Stimulated activated naive CD8-positive, alpha-beta T cell treated with anti-CD3 and anti-CD28 coated beads, Interleukin-15, amount 100 ng/mL, for 72 hours (primary cell): ENCODE data around the gene E2F7.
A peak's percentile ranks its signal among the peaks of the same experiment; 100 is the strongest.

Source experiments
- ATAC-seq: fragments of 150-1000 bp; cut with Tn5 transposase; 2 replicates; pipeline ENCODE4 v1.10.0; 2021; ENCODE audit warnings: mild to moderate bottlenecking, moderate library complexity
- DNase-seq, 2 donors: peaks; one replicate each; pipeline ENCODE4 v3.0.0; 2021 to 2022
- H3K27ac Mint-ChIP-seq, 2 donors: one replicate each; pipeline ENCODE4 v1.8.0; 2022; ENCODE audit warnings: mild to moderate bottlenecking in 2 of 2, mixed read lengths in 2 of 2, moderate library complexity in 2 of 2
- H3K27me3 Mint-ChIP-seq: one replicate; pipeline ENCODE4 v1.8.0; 2022; ENCODE audit warnings: mixed read lengths
- H3K4me1 Mint-ChIP-seq: one replicate; pipeline ENCODE4 v1.8.0; 2022; ENCODE audit warnings: mild to moderate bottlenecking, mixed read lengths
- H3K4me3 Mint-ChIP-seq, 2 donors: one replicate each; pipeline ENCODE4 v1.8.0; 2022; ENCODE audit warnings: mild to moderate bottlenecking in 2 of 2, mixed read lengths in 2 of 2, moderate library complexity in 1 of 2
- H3K9me3 Mint-ChIP-seq, 2 donors: one replicate each; pipeline ENCODE4 v1.8.0; 2022; ENCODE audit warnings: mixed read lengths in 2 of 2

The E2F7 gene

DNA sequence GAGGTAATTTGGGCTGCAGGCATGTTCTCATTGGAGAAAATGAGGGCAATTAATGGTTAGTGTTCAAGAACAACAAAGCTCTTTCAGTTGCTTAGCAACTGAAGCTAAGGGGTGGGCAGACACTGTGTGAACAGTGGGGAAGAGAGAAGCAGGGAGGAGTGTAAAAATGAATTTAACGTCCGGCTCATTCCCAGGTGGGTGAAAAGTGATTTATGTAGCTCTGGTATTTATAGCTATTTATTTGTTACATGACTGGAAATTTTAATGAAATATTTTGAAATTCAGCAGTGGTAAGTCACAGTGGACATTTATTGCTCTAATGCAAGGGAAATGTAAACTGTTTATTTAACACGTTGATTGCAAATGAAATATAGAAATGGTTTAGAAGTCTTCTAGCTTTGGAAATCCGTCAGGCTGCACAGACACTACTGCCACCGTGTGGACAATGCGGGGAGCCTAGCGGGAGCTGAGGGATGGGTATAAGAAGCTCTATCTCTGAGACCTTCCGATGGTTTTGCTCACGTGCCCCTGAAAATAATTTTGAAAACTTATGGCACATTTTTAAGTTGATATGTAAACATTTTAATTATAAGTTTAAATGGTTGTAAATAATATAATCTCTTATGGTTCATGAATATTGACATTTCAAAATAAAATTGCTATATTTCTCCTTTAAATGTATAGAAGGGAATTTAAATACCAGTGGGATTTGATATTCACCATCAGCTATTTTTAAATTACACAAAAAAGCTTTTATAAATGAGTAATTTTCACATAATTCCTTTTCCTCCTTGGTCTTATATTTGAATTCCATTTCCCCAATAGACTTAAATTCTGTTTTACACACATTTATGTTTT, 54.4 kb downstream of the E2F7 start:
- H3K9me3 Mint-ChIP-seq = no peaks in the 10 kb centered on the region
- peak; percentile 58 to 66 for DNase-seq
- H3K27me3 Mint-ChIP-seq = peaks cover 7% of the 10 kb centered on the region
- ATAC-seq = peak; percentile 86
- H3K27ac Mint-ChIP-seq = no peak overlapping the region
- peaks cover 6% of the 10 kb centered on the region for H3K4me1 Mint-ChIP-seq
- no peak overlapping the region for H3K4me3 Mint-ChIP-seq

- ATAC-seq (no peak), DNase-seq (no peak)
Measured at GRCh38 chr12:77007476-77007875, 57.9 kb downstream of the E2F7 start.

GRCh38 chr12:77005611-77006098, 59.7 kb downstream of the E2F7 start:
- ATAC-seq (no peak), DNase-seq (no peak)
- Mint-ChIP-seq H3K27me3 (peaks cover 17% of the 10 kb centered on the region), H3K27ac (no peak overlapping the region), H3K4me3 (no peak overlapping the region), H3K9me3 (no peaks in the 10 kb centered on the region), H3K4me1 (peaks cover 4% of the 10 kb centered on the region)

More at GRCh38 chr12:77007476-77007875, 57.9 kb downstream of the E2F7 start:
- H3K4me1 Mint-ChIP-seq = peaks cover 6% of the 10 kb centered on the region
- no peak overlapping the region for H3K4me3 Mint-ChIP-seq
- no peaks in the 10 kb centered on the region for H3K9me3 Mint-ChIP-seq
- H3K27ac Mint-ChIP-seq = no peak overlapping the region
- H3K27me3 Mint-ChIP-seq = peaks cover 19% of the 10 kb centered on the region

GRCh38 chr12:77003914-77004313, 61.5 kb downstream of the E2F7 start:
- ATAC-seq (no peak), DNase-seq (no peak)
- peaks cover 12% of the 10 kb centered on the region for H3K27me3 Mint-ChIP-seq
- H3K4me3 Mint-ChIP-seq = no peak overlapping the region
- no peak overlapping the region for H3K27ac Mint-ChIP-seq
- H3K9me3 Mint-ChIP-seq = no peaks in the 10 kb centered on the region
- no peaks in the 10 kb centered on the region for H3K4me1 Mint-ChIP-seq

DNA sequence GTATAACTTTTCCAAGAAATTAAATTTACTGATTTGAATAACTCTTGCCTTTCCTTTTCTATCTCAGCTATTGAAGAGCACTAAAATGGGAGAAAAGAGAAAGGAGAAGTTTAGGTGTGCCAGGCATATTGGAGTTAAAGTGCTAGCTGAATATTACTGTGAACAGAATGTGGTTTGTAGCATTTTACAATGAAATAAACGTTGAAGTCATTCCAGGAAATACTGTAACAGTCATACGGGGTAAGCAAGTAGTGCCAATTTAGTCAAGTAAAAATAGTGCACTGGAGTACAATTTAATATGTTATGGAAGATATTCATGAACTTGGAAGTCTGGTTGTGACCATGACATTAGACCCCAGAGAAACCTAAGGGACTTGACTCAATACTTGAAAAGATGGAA, 62.1 kb downstream of the E2F7 start:
- no peak for ATAC-seq
- DNase-seq = no peak
- H3K27ac Mint-ChIP-seq = no peak overlapping the region
- peaks cover 12% of the 10 kb centered on the region for H3K27me3 Mint-ChIP-seq
- no peaks in the 10 kb centered on the region for H3K4me1 Mint-ChIP-seq
- H3K9me3 Mint-ChIP-seq = no peaks in the 10 kb centered on the region
- H3K4me3 Mint-ChIP-seq = no peak overlapping the region

DNA sequence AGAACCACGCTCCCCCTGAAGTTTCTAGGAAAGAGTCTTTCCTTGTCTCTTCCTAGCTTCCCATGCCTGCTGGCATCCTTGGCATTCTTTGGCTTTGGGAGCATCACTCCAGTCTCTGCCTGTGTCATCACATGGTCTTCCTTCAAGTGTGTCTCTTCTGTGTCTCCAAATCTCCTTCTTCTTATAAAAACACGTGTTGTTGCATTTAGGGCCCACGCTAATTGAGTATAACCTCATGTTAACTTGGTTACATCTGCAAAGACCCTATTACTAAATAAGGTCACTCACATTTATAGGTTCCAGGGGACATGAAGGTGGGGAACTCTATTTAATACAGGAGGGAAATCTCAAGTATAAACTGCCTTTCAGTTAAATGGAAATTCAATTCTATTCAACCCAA, 63.0 kb downstream of the E2F7 start:
- ATAC-seq (no peak), DNase-seq (no peak)
- Mint-ChIP-seq H3K9me3 (no peaks in the 10 kb centered on the region), H3K27me3 (peaks cover 12% of the 10 kb centered on the region), H3K4me1 (no peaks in the 10 kb centered on the region), H3K4me3 (no peak overlapping the region), H3K27ac (no peak overlapping the region)

DNA sequence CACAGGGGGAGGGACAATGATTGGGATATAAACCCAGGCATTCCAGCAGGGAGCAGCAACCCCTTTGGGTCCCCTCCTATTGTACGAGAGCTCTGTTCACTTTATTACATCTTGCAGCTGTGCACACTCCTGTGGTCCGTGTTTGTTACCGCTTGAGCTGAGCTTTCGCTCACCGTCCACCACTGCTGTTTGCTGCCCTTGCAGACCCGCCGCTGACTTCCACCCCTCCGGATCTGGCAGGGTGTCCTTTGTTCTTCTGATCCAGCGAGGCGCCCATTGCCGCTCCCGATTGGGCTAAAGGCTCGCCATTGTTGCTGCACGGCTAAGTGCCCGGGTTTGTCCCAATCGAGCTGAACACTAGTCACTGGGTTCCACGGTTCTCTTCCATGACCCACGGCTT, 64.1 kb downstream of the E2F7 start:
- peaks cover 17% of the 10 kb centered on the region for H3K27me3 Mint-ChIP-seq
- H3K9me3 Mint-ChIP-seq = no peaks in the 10 kb centered on the region
- H3K4me1 Mint-ChIP-seq = no peaks in the 10 kb centered on the region
- no peak overlapping the region for H3K27ac Mint-ChIP-seq
- DNase-seq (no peak), ATAC-seq (no peak)
- H3K4me3 Mint-ChIP-seq = no peak overlapping the region

- no peaks in the 10 kb centered on the region for H3K9me3 Mint-ChIP-seq
- DNase-seq (no peak), ATAC-seq (no peak)
- H3K27ac Mint-ChIP-seq = no peak overlapping the region
- H3K4me1 Mint-ChIP-seq = no peaks in the 10 kb centered on the region
- H3K4me3 Mint-ChIP-seq = no peak overlapping the region
- H3K27me3 Mint-ChIP-seq = peaks cover 5% of the 10 kb centered on the region
Measured at GRCh38 chr12:76998908-76999556, 66.3 kb downstream of the E2F7 start.

DNA sequence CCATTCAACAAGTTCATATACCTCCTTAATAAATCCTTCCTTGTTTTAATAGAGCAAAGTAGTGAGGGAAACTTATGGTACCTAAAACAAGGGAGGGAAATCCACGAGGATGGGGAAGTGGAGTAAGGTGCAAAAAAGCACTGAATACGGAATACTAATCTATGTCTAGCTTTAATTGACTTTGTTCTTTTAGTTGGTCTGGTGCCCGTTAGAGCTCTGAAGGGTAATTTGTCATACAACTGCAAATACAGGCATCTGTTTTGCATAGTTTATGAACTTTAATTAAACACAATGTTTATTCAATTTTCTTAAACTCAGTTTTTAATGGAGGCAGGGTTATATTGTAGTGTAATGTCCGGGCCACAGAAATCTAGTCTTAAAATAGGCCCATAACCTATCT, 67.0 kb downstream of the E2F7 start:
- peaks cover 5% of the 10 kb centered on the region for H3K27me3 Mint-ChIP-seq
- H3K9me3 Mint-ChIP-seq = no peaks in the 10 kb centered on the region
- ATAC-seq (no peak), DNase-seq (no peak)
- H3K4me1 Mint-ChIP-seq = no peaks in the 10 kb centered on the region
- no peak overlapping the region for H3K4me3 Mint-ChIP-seq
- H3K27ac Mint-ChIP-seq = no peak overlapping the region

DNA sequence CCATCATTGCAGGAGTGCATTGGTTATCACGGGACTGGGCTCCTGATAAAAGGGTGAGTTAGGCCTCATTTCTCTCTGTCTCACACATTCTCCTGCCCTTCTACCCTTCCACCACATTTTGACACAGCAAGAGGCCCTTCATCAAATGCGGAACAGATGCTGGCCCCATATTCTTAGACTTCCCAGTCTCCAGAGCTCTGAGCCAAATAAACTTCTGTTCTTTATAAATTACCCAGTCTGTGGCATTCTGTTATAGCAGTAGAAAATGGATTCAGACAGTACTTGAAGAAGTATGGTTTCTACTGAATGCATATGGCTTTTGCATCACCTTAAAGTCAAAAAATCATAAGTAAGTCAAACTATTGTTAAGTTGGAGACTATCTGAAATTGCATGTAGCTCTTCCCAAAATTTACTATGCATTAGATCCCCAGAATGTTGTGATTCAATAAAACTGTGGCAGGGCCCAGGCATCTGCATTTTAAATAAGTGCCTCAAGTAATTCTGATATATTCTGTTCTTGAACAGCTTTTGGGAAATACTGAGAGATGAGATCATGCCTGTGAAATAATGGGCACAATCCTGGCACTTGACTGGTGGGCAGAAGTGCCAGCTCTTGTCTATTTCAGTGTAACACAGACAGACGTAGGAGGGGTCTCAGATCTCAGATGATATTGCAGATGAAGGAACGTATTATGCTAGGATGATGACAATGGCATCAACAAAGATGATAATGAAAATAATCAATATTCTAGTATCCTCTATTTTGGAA, 68.2 kb downstream of the E2F7 start:
- Mint-ChIP-seq H3K27ac (no peak overlapping the region), H3K4me3 (no peak overlapping the region), H3K27me3 (peaks cover 5% of the 10 kb centered on the region), H3K9me3 (no peaks in the 10 kb centered on the region), H3K4me1 (no peaks in the 10 kb centered on the region)
- DNase-seq (no peak), ATAC-seq (no peak)

- Mint-ChIP-seq H3K9me3 (no peaks in the 10 kb centered on the region), H3K4me3 (no peak overlapping the region), H3K4me1 (no peaks in the 10 kb centered on the region), H3K27ac (peak overlapping the region in 1 of 2 donors; percentile 23), H3K27me3 (peaks cover 6% of the 10 kb centered on the region)
- ATAC-seq (no peak), DNase-seq (no peak)
Measured at GRCh38 chr12:76990716-76991115, 74.7 kb downstream of the E2F7 start.

GRCh38 chr12:76984566-76984965, 80.8 kb downstream of the E2F7 start:
- Mint-ChIP-seq H3K27ac (no peak overlapping the region), H3K27me3 (peaks cover 11% of the 10 kb centered on the region), H3K9me3 (peaks cover 24 to 48% of the 10 kb centered on the region in 2 donors), H3K4me1 (no peaks in the 10 kb centered on the region), H3K4me3 (no peak overlapping the region)
- ATAC-seq (no peak), DNase-seq (no peak)

DNA sequence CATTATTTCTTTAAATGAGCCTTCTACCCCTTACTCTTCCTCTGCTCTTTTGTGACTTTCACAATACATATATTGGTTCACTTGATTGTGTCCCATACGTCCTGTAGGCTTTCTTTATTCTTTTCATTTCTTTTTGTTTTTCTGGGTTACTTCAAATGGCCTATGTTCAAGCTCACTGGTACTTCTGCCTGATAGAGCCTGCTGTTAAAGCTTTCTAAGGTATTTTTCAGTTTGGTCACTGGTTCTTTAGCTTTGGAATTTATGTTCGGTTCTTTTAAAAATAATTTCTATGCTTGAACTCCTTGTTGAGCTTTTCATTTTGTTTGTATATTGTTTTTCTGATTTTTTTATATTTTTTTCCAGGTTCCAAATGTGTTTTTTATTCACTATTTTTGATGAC, 81.9 kb downstream of the E2F7 start:
- no peaks in the 10 kb centered on the region for H3K4me1 Mint-ChIP-seq
- no peak overlapping the region for H3K27ac Mint-ChIP-seq
- DNase-seq (no peak), ATAC-seq (no peak)
- H3K9me3 Mint-ChIP-seq = peaks cover 24 to 48% of the 10 kb centered on the region in 2 donors
- no peak overlapping the region for H3K4me3 Mint-ChIP-seq
- H3K27me3 Mint-ChIP-seq = peaks cover 11% of the 10 kb centered on the region

- ATAC-seq (no peak), DNase-seq (no peak)
- Mint-ChIP-seq H3K27ac (no peak overlapping the region), H3K27me3 (peaks cover 5% of the 10 kb centered on the region), H3K4me1 (no peaks in the 10 kb centered on the region), H3K9me3 (peaks cover 24 to 45% of the 10 kb centered on the region in 2 donors), H3K4me3 (no peak overlapping the region)
Measured at GRCh38 chr12:76980196-76980595, 85.2 kb downstream of the E2F7 start.

DNA sequence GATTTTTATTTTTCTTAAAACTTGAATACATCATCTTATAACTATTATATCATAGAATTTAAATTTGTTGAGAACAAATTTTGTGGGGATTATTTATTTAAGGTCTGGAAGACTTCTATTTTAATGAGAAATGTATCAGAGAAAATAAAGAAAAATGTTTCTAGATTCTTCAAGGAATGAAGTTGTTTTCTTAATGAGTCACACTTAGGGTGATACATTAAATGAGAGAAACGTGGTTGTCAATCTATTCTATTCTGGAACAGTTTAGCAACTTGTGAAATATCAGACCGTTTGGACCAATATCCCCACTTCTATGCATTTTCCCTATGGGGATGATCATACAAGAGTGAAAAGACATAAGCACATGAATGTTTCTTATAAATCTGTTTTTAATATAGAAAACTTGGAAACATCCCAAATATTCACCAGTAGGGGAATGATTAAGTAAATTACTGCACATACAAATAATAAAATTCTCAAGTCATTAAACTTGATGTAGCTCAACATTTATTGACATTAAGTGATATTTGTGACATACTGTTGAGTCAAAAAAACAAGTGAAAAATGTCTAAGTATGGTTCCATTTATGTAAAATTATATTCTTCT, 88.5 kb downstream of the E2F7 start:
- ATAC-seq (no peak), DNase-seq (no peak)
- Mint-ChIP-seq H3K4me1 (no peaks in the 10 kb centered on the region), H3K4me3 (no peak overlapping the region), H3K9me3 (peaks cover 6 to 15% of the 10 kb centered on the region in 2 donors), H3K27ac (no peak overlapping the region), H3K27me3 (no peaks in the 10 kb centered on the region)
